ENCODE data around the gene FAM135A. TPM values are rescaled to one million over a fixed set of nuclear protein-coding genes. Genes with fewer than 3 reads are reported as not detected.

Gene FAM135A
- total and polyA plus RNA-seq, 2 of the 4 experiments (the other 2 are of a cell fraction) = 2.2 to 7.9 TPM

- H3K14ac ChIP-seq (replicated peaks; ENCODE audit: low read depth, low read length) = no peak overlapping the region
- H3K23ac ChIP-seq (ENCODE audit: low read depth, low read length) = no peak overlapping the region
- H3K56ac ChIP-seq (ENCODE audit: extremely low read depth, insufficient read depth, low read length) = no peak overlapping the region
- no peak overlapping the region for H2AK5ac ChIP-seq (ENCODE audit: low read depth, low read length)
- POLR2A ChIA-PET (ENCODE audit: unreplicated experiment) = no interaction called here
- no peaks in the 10 kb centered on the region for H3K4me1 ChIP-seq (ENCODE audit: control insufficient read depth, insufficient read depth, low read length)
- H2BK15ac ChIP-seq (ENCODE audit: low read depth, low read length) = no peak overlapping the region
- no peak overlapping the region for H3K18ac ChIP-seq (ENCODE audit: low read depth, low read length)
- H3K9me1 ChIP-seq (ENCODE audit: insufficient read depth, low read length) = no peaks in the 10 kb centered on the region
- H3K79me1 ChIP-seq (ENCODE audit: low read depth in 1 of 2, low read length in 2 of 2) = no peaks in the 10 kb centered on the region
- no peak overlapping the region for H3K27ac ChIP-seq (ENCODE audit: insufficient read depth, low read length)
- H2BK5ac ChIP-seq (ENCODE audit: low read depth, low read length, poor library complexity, severe bottlenecking) = no peak overlapping the region
- TF ChIP-seq RAD21 (IDR thresholded peaks at IDR 0.05; ENCODE audit: low read length) (peak; percentile 50), RCOR1 (IDR thresholded peaks at IDR 0.05; ENCODE audit: insufficient replicate concordance, low read length) (no peak), CTCF (conservative IDR thresholded peaks at IDR 0.05; ENCODE audit: low read depth, low read length) (peak; percentile 41), CEBPB (IDR thresholded peaks at IDR 0.05; ENCODE audit: low read depth, low read length) (no peak)
- no peaks in the 10 kb centered on the region for H3K36me3 ChIP-seq (ENCODE audit: control insufficient read depth, insufficient read depth, low read length)
- no peak overlapping the region for H4K5ac ChIP-seq (ENCODE audit: low read depth, low read length)
- H4K20me1 ChIP-seq (ENCODE audit: insufficient read depth, low read length) = no peaks in the 10 kb centered on the region
- no peak overlapping the region for H3K4me3 ChIP-seq (ENCODE audit: insufficient read depth, low read depth, low read length)
- CTCF ChIA-PET = interaction anchor here (1.1 to 1.2 kb wide), 2 partner anchors 9 to 19 kb away, joined by 4 to 6 read pairs; partner anchors contain the start of gene SDHAF4
- BruUV-seq (replicated peaks) = no TSS peak
- no peaks in the 10 kb centered on the region for H3K9me3 ChIP-seq (ENCODE audit: control insufficient read depth, insufficient read depth, low read length)
- H3K4ac ChIP-seq (ENCODE audit: low read depth, low read length) = no peak overlapping the region
- no peak overlapping the region for H2AK9ac ChIP-seq (replicated peaks; ENCODE audit: low read depth, low read length, poor library complexity)
- no peak overlapping the region for H3K4me2 ChIP-seq (ENCODE audit: low read depth, low read length)
- no peak overlapping the region for H2BK20ac ChIP-seq (ENCODE audit: low read depth, low read length)
- H4K91ac ChIP-seq (ENCODE audit: insufficient read depth, low read depth, low read length) = no peak overlapping the region
- intact Hi-C loops (cut with micrococcal nuclease) (loop anchor here (1.0 to 5.0 kb wide), 3 partner anchors 140 to 410 kb away; partner anchors contain the start of gene B3GAT2), in situ Hi-C loops (cut with MboI; ENCODE audit: low sequenced_read_pairs) (no loop called here), dilution Hi-C loops (cut with HindIII; ENCODE audit: low sequenced_read_pairs, unreplicated experiment) (no loop called here)
- no peak overlapping the region for H2BK120ac ChIP-seq (ENCODE audit: low read depth, low read length)
- no peak overlapping the region for H2AFZ ChIP-seq (replicated peaks; ENCODE audit: low read length, poor library complexity)
- ATAC-seq (ENCODE audit: low read depth) = peak; percentile 57
- no peaks in the 10 kb centered on the region for H3K27me3 ChIP-seq (ENCODE audit: control insufficient read depth, insufficient read depth, low read length)
- H4K8ac ChIP-seq (ENCODE audit: low read depth in 2 of 2, low read length in 2 of 2) = no peak overlapping the region
- H3K9ac ChIP-seq (ENCODE audit: low read depth, low read length) = no peak overlapping the region
- DNase-seq = peak; percentile 37
Observed at GRCh38 chr6:70547313-70547712, 134.0 kb downstream of the FAM135A start.

All from IMR-90 (cell line).